GM10847 (cell line): ENCODE measurements around the gene CDH4.

Experiments
- POLR2A ChIP-seq: IDR thresholded peaks from 2 replicates; pipeline ENCODE4 v1.6.1; 2011; ENCODE audit not compliant: insufficient read length; ENCODE audit errors: extremely low read depth

CDH4 gene

GRCh38 chr20:61917474-61918145 lies 665.5 kb downstream of the CDH4 start:
- no peak for TF ChIP-seq POLR2A

- TF ChIP-seq POLR2A = no peak
Observed at GRCh38 chr20:61918548-61918947, 666.5 kb downstream of the CDH4 start.

GRCh38 chr20:61919239-61919638 lies 667.2 kb downstream of the CDH4 start:
- no peak for TF ChIP-seq POLR2A

- TF ChIP-seq POLR2A = no peak
Observed at GRCh38 chr20:61919675-61920365, 667.8 kb downstream of the CDH4 start.

- TF ChIP-seq POLR2A = no peak
Observed at GRCh38 chr20:61922411-61922810, 670.4 kb downstream of the CDH4 start.

GRCh38 chr20:61922936-61923335 lies 670.9 kb downstream of the CDH4 start:
- TF ChIP-seq POLR2A = no peak

GRCh38 chr20:61923371-61924166 lies 671.5 kb downstream of the CDH4 start:
- TF ChIP-seq POLR2A = no peak

GRCh38 chr20:61924211-61924857 lies 672.3 kb downstream of the CDH4 start:
- TF ChIP-seq POLR2A = no peak

- no peak for TF ChIP-seq POLR2A
Observed at GRCh38 chr20:61924858-61925554, 672.9 kb downstream of the CDH4 start.

GRCh38 chr20:61925555-61926252 lies 673.6 kb downstream of the CDH4 start:
- TF ChIP-seq POLR2A = no peak

GRCh38 chr20:61926253-61926613 lies 674.2 kb downstream of the CDH4 start:
- no peak for TF ChIP-seq POLR2A

- no peak for TF ChIP-seq POLR2A
Observed at GRCh38 chr20:61926796-61927192, 674.7 kb downstream of the CDH4 start.

GRCh38 chr20:61927193-61927825 lies 675.2 kb downstream of the CDH4 start:
- no peak for TF ChIP-seq POLR2A
